Parathyroid adenoma (tissue), 2 donors: ENCODE results near the gene STRN4.
A peak's percentile ranks its signal among the peaks of the same experiment; 100 is the strongest.

Experiments used
- H2AFZ ChIP-seq: fragments of 300-600 bp; sonication (generic); one replicate; pipeline ENCODE4 v1.7.0; 2017; ENCODE audit warnings: antibody characterized with exemption, mild to moderate bottlenecking
- H3K27ac ChIP-seq: fragments of 300-600 bp; sonication (generic); one replicate; pipeline ENCODE4 v1.7.0; 2017
- H3K27me3 ChIP-seq: fragments of 300-600 bp; sonication (generic); one replicate; pipeline ENCODE4 v1.7.0; 2017; ENCODE audit warnings: low read length; ENCODE audit not compliant: control insufficient read depth, insufficient read depth
- H3K36me3 ChIP-seq: fragments of 300-600 bp; sonication (generic); one replicate; pipeline ENCODE4 v1.7.0; 2017; ENCODE audit warnings: low read length; ENCODE audit not compliant: control insufficient read depth, insufficient read depth
- H3K4me1 ChIP-seq: fragments of 300-600 bp; sonication (generic); one replicate; pipeline ENCODE4 v1.7.0; 2017; ENCODE audit warnings: control low read depth
- H3K4me2 ChIP-seq: fragments of 300-600 bp; sonication (generic); one replicate; pipeline ENCODE4 v1.7.0; 2017; ENCODE audit warnings: low read length
- H3K4me3 ChIP-seq: fragments of 300-600 bp; sonication (generic); one replicate; pipeline ENCODE4 v1.7.0; 2017; ENCODE audit warnings: low read depth, low read length
- H3K79me2 ChIP-seq: fragments of 300-600 bp; sonication (generic); one replicate; pipeline ENCODE4 v1.7.0; 2017; ENCODE audit warnings: control low read depth
- H3K9ac ChIP-seq: fragments of 300-600 bp; sonication (generic); one replicate; pipeline ENCODE4 v1.7.0; 2017; ENCODE audit warnings: mild to moderate bottlenecking
- H3K9me3 ChIP-seq: fragments of 300-600 bp; sonication (generic); one replicate; pipeline ENCODE4 v1.7.0; 2017; ENCODE audit warnings: low read length; ENCODE audit not compliant: control insufficient read depth
- TF ChIP-seq, protein P1 (sequence below): fragments of 300-600 bp; sonication (generic); IDR thresholded peaks from one replicate; pipeline ENCODE4 v1.7.0; 2017; ENCODE audit warnings: antibody characterized with exemption, mild to moderate bottlenecking
- donor health status: primary hyperparathyroidism.

The STRN4 gene

DNA sequence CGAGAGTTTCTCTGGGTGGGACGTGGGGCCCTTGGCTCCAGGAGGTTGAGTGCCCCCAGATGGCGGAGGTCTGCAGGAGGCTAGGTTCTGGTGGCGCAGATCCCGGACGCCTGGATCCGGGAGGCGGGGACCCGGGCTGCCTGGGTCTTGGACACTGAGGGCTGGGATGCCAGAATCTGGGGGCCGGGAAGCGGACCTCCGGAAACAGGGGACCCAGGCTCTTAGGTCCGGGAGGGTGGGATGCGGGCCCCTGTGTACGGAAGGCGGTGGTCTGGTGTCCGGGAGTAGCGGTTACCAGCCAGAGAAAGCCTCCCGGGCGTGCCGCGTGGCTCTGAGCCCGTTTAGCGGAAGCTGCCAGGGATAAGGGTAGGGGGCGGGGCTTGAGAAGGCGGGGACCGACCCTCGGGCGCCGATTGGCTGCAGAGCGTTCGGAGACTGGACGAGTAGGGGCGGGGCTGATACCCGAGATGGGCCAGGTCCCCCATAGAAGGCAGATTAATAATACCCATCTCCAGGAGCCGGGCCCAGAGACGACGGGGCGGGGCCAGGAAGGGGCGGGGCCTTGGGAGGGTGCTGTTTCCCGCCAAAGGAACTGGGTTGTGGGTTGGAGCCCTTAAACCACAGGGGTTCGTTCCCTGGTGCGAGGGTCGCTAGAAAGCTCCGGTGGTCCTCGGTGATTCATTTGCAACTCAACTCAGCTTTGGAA lies 42.2 kb upstream of the STRN4 start, which contains the start of gene SLC1A5:
Gene SLC1A5 (minus strand): TSS at position 333 of the 706 bp plus-strand sequence. CDS start 629 bp downstream, outside the sequence.
- Histone ChIP-seq H3K9me3 (no peaks in the 10 kb centered on the region), H3K27ac (peak within 1 kb of the TSS; percentile 15), H3K4me3 (peak within 1 kb of the TSS; percentile 41), H3K4me1 (peaks cover 5% of the 10 kb centered on the region), H3K36me3 (no peaks in the 10 kb centered on the region), H3K9ac (no peak within 1 kb of the TSS), H3K27me3 (no peaks in the 10 kb centered on the region), H2AFZ (peak within 1 kb of the TSS; percentile 80), H3K79me2 (no peaks in the 10 kb centered on the region), H3K4me2 (peak within 1 kb of the TSS; percentile 63)
- TF ChIP-seq, protein P1, sequence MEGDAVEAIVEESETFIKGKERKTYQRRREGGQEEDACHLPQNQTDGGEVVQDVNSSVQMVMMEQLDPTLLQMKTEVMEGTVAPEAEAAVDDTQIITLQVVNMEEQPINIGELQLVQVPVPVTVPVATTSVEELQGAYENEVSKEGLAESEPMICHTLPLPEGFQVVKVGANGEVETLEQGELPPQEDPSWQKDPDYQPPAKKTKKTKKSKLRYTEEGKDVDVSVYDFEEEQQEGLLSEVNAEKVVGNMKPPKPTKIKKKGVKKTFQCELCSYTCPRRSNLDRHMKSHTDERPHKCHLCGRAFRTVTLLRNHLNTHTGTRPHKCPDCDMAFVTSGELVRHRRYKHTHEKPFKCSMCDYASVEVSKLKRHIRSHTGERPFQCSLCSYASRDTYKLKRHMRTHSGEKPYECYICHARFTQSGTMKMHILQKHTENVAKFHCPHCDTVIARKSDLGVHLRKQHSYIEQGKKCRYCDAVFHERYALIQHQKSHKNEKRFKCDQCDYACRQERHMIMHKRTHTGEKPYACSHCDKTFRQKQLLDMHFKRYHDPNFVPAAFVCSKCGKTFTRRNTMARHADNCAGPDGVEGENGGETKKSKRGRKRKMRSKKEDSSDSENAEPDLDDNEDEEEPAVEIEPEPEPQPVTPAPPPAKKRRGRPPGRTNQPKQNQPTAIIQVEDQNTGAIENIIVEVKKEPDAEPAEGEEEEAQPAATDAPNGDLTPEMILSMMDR: no peak

DNA sequence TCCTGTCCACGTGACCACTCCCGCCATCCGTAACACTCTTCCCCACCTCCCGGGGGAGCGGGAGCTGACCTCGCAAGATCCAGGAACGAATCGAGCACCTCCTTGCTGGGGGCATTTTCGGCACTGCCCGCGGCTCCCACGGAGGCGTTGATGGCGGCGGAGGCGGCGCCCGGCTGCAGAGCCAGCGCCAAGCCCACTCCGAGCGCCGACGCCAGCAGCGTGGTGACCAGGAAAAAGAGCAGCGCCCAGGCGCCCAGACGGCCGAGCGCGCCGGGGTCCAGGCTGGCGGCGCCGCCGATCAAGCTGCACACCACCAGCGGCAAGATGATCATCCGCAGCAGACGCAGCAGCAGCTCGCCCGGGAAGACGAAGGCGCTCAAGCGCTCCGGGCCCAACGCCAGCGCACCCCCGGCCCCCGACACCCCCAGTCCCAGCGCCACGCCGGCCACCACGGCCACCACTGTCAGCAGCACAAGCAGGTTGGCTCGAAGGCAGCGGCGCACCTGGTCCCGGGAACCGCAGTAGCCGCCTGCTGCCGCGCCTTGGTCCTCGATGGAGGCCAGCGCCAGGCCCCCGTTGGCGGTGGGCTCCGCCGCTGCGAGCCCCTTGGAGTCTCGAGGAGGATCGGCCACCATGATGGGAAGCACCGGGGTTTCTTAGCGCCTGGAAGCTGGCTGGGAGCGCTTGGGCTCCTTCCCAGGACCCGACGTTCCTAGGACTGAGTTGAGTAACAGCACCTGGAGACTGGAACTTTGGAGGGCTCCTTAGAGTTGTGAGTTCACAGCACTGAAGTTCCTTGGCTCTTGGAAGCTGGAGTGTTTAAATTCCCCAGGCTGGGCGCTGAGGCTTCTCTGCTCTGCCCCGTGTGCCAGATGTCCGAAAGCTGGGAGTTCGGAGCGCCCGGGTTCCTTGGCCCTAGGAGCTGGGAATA lies 41.3 kb upstream of the STRN4 start:
- Histone ChIP-seq H3K9ac (no peak overlapping the region), H3K4me1 (peaks cover 5% of the 10 kb centered on the region)
- TF ChIP-seq, protein P1: no peak

DNA sequence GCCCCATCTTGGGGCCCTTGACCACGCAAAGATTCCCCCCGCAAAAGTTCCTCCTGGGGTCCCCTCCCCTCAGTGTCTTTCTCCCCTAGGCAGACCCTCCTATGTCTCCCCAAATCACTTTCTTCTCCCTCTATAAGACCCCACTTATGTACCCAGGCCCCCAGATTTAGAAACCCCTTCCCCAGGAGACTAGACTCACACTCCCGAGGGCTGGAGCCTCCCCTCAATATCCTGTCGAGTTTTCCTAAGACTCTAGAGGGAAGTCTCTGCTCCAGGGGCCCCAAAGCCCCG lies 40.7 kb upstream of the STRN4 start:
- no peaks in the 10 kb centered on the region for H3K79me2 ChIP-seq
- peak overlapping the region; percentile 41 for H3K4me3 ChIP-seq
- H3K27me3 ChIP-seq: no peaks in the 10 kb centered on the region
- TF ChIP-seq, protein P1: no peak
- peak overlapping the region; percentile 63 for H3K4me2 ChIP-seq
- peak overlapping the region; percentile 80 for H2AFZ ChIP-seq
- H3K36me3 ChIP-seq: no peaks in the 10 kb centered on the region
- H3K27ac ChIP-seq: peak overlapping the region; percentile 69
- no peaks in the 10 kb centered on the region for H3K9me3 ChIP-seq
- H3K9ac ChIP-seq: no peak overlapping the region
- H3K4me1 ChIP-seq: peaks cover 5% of the 10 kb centered on the region

More for the DNA sequence above, 41.3 kb upstream of the STRN4 start:
- Histone ChIP-seq H3K9me3 (no peaks in the 10 kb centered on the region), H3K4me2 (peak overlapping the region; percentile 63), H3K36me3 (no peaks in the 10 kb centered on the region), H3K79me2 (no peaks in the 10 kb centered on the region), H3K27ac (peak overlapping the region; percentile 69), H3K4me3 (peak overlapping the region; percentile 41), H3K27me3 (no peaks in the 10 kb centered on the region), H2AFZ (peak overlapping the region; percentile 80)

DNA sequence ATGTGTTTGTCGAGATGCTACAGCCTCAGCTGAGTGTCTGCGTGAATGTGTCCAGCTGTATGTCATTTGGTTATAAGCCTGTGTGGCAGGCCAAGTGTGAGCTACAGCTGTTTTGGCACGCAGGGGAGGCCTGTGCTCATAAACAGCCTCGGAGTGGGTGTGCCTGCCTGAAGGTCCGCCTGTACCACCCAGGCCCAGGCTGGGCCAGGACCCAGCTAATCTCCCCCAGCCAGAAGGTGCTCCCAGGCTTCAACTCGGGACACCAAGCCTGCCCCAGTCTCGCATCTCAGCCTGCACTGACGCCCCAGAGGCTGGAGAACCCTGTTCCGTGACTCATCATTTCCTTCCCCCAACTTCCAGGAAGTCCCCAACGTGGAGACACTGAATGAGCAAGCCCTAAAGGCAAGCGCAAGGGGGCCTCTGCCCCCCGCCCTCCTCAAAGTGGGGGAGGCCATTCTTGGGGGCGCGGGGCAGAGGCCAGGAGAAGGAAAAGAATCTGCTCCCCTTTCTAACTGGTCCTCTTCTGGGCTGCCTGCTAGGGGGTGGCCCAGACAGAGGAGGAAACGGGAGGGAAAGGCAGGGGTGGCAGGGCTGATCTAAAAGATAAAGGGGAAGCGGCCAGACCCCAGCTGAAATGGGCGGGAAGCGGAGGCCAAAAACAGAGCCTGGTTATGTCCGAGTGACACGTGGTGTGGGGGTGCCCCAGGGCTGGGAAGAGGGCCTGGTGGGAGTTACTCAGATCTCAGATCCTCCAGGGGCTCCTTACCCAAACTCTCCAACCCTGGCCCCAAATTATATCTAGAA lies 40.2 kb upstream of the STRN4 start:
- Histone ChIP-seq H2AFZ (peak overlapping the region; percentile 38), H3K4me1 (peaks cover 5% of the 10 kb centered on the region), H3K27me3 (no peaks in the 10 kb centered on the region), H3K9ac (no peak overlapping the region), H3K27ac (peak overlapping the region; percentile 69), H3K4me2 (peak overlapping the region; percentile 63), H3K36me3 (no peaks in the 10 kb centered on the region), H3K79me2 (no peaks in the 10 kb centered on the region), H3K4me3 (peak overlapping the region; percentile 41), H3K9me3 (no peaks in the 10 kb centered on the region)
- TF ChIP-seq, protein P1: no peak
